SU-DHL-6 (cell line): Measurements from ENCODE around the gene ESR1.

Source experiments
- H2AFZ ChIP-seq: fragments of 200-600 bp; sonication (generic); 2 replicates; pipeline ENCODE4 v1.6.1; 2014; ENCODE audit warnings: low read depth, mild to moderate bottlenecking, moderate library complexity, mixed read lengths, antibody characterized with exemption, low read length; ENCODE audit not compliant: severe bottlenecking
- H3F3A ChIP-seq: fragments of 200-600 bp; shearing (Covaris generic); 2 replicates; pipeline ENCODE4 v1.6.0; 2016; ENCODE audit warnings: antibody characterized with exemption, mild to moderate bottlenecking; ENCODE audit not compliant: insufficient read depth
- H3K27ac ChIP-seq: fragments of 200-600 bp; sonication (generic); 2 replicates; pipeline ENCODE4 v1.5.1; 2016; ENCODE audit warnings: low read depth, mild to moderate bottlenecking, low read length, moderate library complexity, mixed read lengths
- H3K27me3 ChIP-seq: fragments of 200-600 bp; sonication (generic), shearing (Covaris generic); 2 replicates; pipeline ENCODE4 v1.6.0; 2014; ENCODE audit warnings: mild to moderate bottlenecking, low read length
- H3K36me3 ChIP-seq: fragments of 200-600 bp; sonication (generic); 2 replicates; pipeline ENCODE4 v1.6.1; 2014; ENCODE audit warnings: mild to moderate bottlenecking, low read length, mixed read lengths
- H3K4me2 ChIP-seq: fragments of 300-600, 200-600 bp; shearing (Covaris generic), sonication (generic); 2 replicates; pipeline ENCODE4 v1.6.0; 2014; ENCODE audit warnings: low read length, low read depth, mild to moderate bottlenecking; ENCODE audit not compliant: poor library complexity, severe bottlenecking
- H3K4me3 ChIP-seq: fragments of 200-600 bp; sonication (generic); 2 replicates; pipeline ENCODE4 v1.5.1; 2014; ENCODE audit warnings: antibody characterized with exemption, low read length, mild to moderate bottlenecking, mixed read lengths; ENCODE audit not compliant: insufficient read depth, poor library complexity, severe bottlenecking
- H3K79me2 ChIP-seq: fragments of 200-600 bp; sonication (generic); 2 replicates; pipeline ENCODE4 v1.6.1; 2014; ENCODE audit warnings: mild to moderate bottlenecking, low read length, moderate library complexity; ENCODE audit not compliant: insufficient read depth
- H3K9ac ChIP-seq: fragments of 200-600 bp; sonication (generic); 2 replicates; pipeline ENCODE4 v1.7.0; 2014; ENCODE audit warnings: mild to moderate bottlenecking, low read length
- H3K9me2 ChIP-seq: fragments of 200-600 bp; sonication (generic); replicated peaks from 2 replicates; pipeline ENCODE4 v1.6.1; 2014; ENCODE audit warnings: low read length; ENCODE audit not compliant: insufficient read depth
- H3K9me3 ChIP-seq: fragments of 200-600 bp; sonication (generic); 2 replicates; pipeline ENCODE4 v1.6.1; 2014; ENCODE audit warnings: low read length, mixed read lengths; ENCODE audit not compliant: insufficient read depth
- H4K20me1 ChIP-seq: fragments of 200-600 bp; sonication (generic); 2 replicates; pipeline ENCODE4 v1.6.1; 2014; ENCODE audit warnings: low read depth, mild to moderate bottlenecking, antibody characterized with exemption, low read length, moderate library complexity, mixed read lengths
- EZH2phosphoT487 ChIP-seq: fragments of 200-600 bp; sonication (generic), shearing (Covaris generic); conservative IDR thresholded peaks from 2 replicates; pipeline ENCODE4 v1.6.1; 2018; ENCODE audit warnings: mild to moderate bottlenecking, antibody characterized with exemption, low read length, moderate library complexity, mixed read lengths
- TF ChIP-seq, protein P1 (sequence below): fragments of 200-600 bp; sonication (generic); IDR thresholded peaks from one replicate; pipeline ENCODE4 v1.5.1; 2017; ENCODE audit warnings: antibody characterized with exemption, mild to moderate bottlenecking, low read length, moderate library complexity; ENCODE audit not compliant: insufficient read depth, poor library complexity, severe bottlenecking

Gene ESR1

DNA sequence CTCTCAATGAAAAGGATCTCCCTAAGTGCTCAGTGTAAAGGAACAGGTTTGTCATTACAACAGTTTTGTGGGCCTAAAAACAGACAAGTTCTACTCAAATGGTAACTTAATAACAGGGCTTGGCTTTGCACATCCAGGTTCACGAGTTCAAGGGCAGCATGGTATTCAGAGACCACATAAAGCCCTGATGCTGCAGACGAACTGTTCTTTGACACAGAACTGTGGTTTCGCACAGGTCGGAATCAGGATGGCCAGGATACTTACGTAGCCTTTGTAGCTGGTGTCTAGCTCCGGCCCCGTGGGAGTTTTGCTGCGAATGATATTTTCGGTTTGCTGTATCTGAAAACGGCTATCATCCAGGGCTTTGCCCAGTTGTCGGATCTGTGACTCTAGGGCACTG, 335.9 kb downstream of the ESR1 start:
- Histone ChIP-seq H2AFZ (no peak overlapping the region), H3K9me3 (no peaks in the 10 kb centered on the region), H3K4me3 (no peak overlapping the region)

DNA sequence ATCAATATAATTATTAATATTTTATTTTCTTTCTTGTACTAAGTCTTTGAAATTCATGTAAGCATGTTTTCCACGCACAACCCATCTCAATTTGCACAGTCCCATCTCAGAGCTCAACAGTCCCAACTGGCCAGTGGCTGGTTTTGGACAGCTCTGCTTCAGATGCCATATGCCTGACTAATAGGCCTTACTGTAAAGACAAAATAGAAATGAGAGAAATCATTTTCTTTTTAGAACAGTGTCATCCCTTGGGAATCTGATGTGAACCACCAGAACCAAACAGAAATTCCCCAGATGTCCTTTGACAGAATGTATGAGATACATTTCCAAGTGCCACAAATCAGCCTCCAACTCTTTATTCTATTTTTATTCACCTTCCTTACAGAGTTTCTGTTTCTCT, 338.9 kb downstream of the ESR1 start:
- Histone ChIP-seq H3K4me2 (no peak overlapping the region), H3K36me3 (peaks cover 48% of the 10 kb centered on the region; the same call in 1 of the 2 replicates), H2AFZ (no peak overlapping the region)

More for the DNA sequence above, 335.9 kb downstream of the ESR1 start:
- no peaks in the 10 kb centered on the region for H4K20me1 ChIP-seq
- H3F3A ChIP-seq: no peaks in the 10 kb centered on the region
- H3K27me3 ChIP-seq: no peaks in the 10 kb centered on the region
- no peak overlapping the region for H3K27ac ChIP-seq
- no peak for TF ChIP-seq EZH2phosphoT487
- TF ChIP-seq, protein P1, sequence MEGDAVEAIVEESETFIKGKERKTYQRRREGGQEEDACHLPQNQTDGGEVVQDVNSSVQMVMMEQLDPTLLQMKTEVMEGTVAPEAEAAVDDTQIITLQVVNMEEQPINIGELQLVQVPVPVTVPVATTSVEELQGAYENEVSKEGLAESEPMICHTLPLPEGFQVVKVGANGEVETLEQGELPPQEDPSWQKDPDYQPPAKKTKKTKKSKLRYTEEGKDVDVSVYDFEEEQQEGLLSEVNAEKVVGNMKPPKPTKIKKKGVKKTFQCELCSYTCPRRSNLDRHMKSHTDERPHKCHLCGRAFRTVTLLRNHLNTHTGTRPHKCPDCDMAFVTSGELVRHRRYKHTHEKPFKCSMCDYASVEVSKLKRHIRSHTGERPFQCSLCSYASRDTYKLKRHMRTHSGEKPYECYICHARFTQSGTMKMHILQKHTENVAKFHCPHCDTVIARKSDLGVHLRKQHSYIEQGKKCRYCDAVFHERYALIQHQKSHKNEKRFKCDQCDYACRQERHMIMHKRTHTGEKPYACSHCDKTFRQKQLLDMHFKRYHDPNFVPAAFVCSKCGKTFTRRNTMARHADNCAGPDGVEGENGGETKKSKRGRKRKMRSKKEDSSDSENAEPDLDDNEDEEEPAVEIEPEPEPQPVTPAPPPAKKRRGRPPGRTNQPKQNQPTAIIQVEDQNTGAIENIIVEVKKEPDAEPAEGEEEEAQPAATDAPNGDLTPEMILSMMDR: no peak
- no peak overlapping the region for H3K9ac ChIP-seq
- no peaks in the 10 kb centered on the region for H3K79me2 ChIP-seq
- H3K9me2 ChIP-seq: no peaks in the 10 kb centered on the region
- H3K4me2 ChIP-seq: no peak overlapping the region
- peaks cover 36% of the 10 kb centered on the region; the same call in 1 of the 2 replicates for H3K36me3 ChIP-seq

DNA sequence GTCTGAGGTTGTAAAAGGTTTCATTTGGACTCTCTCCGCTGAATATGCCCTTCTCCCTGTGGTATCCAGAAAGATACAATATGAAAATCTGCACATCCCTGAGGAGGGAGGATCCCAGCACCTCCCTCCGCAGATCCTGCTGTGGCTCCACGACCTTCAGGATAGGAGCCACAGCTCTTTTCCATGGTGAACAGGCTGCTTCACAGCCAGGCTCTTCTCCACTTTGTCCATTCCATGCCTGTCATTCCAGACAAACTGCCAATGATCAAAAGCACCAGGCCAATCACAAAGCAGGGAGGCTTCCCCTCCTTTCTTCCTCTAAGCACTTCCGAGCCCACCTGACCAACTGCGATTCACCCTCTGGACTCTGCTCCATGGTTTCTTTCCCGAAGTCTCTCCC, 339.8 kb downstream of the ESR1 start:
- no peak overlapping the region for H3K4me3 ChIP-seq
- H3K79me2 ChIP-seq: no peaks in the 10 kb centered on the region
- H3F3A ChIP-seq: no peaks in the 10 kb centered on the region
- no peaks in the 10 kb centered on the region for H4K20me1 ChIP-seq
- H3K9ac ChIP-seq: no peak overlapping the region
- H3K27me3 ChIP-seq: no peaks in the 10 kb centered on the region
- peaks cover 50% of the 10 kb centered on the region; the same call in 1 of the 2 replicates for H3K36me3 ChIP-seq
- no peak overlapping the region for H3K27ac ChIP-seq
- TF ChIP-seq, protein P1: no peak
- TF ChIP-seq EZH2phosphoT487: no peak
- H2AFZ ChIP-seq: no peak overlapping the region
- no peaks in the 10 kb centered on the region for H3K9me2 ChIP-seq
- H3K4me2 ChIP-seq: no peak overlapping the region
- H3K9me3 ChIP-seq: no peaks in the 10 kb centered on the region

More for the DNA sequence above, 338.9 kb downstream of the ESR1 start:
- H3K27ac ChIP-seq: no peak overlapping the region
- TF ChIP-seq, protein P1: no peak
- no peaks in the 10 kb centered on the region for H3K9me2 ChIP-seq
- no peaks in the 10 kb centered on the region for H3F3A ChIP-seq
- H3K27me3 ChIP-seq: no peaks in the 10 kb centered on the region
- H3K4me3 ChIP-seq: no peak overlapping the region
- H4K20me1 ChIP-seq: no peaks in the 10 kb centered on the region
- no peaks in the 10 kb centered on the region for H3K79me2 ChIP-seq
- H3K9me3 ChIP-seq: no peaks in the 10 kb centered on the region
- H3K9ac ChIP-seq: no peak overlapping the region
